ENCODE results near the gene PDE4A.
A peak's percentile ranks its signal among the peaks of the same experiment; 100 is the strongest.
"Not testable (repeated sequence)": the region's sequence is repeated elsewhere in the genome, so short reads cannot be mapped to it uniquely, and the experiment has no call there.

The PDE4A gene

GRCh38 chr19:10420444-10421239 is at the start of gene PDE4A:
Gene PDE4A (plus strand): TSS chr19:10420538. CDS start chr19:10420765, 227 bp downstream.
- DNase-seq (ENCODE audit: low read depth, low spot score): no peak
- H3K27me3 ChIP-seq (ENCODE audit: insufficient read depth, insufficient read length): peaks cover 40% of the 10 kb centered on the region

GRCh38 chr19:10372690-10373089 is 47.6 kb upstream of the PDE4A start:
- no peak overlapping the region for H3K9ac ChIP-seq (ENCODE audit: insufficient read length, low read depth)
- no peaks in the 10 kb centered on the region for H3K27me3 ChIP-seq (ENCODE audit: insufficient read depth, insufficient read length)
- peaks cover 13% of the 10 kb centered on the region; the same call in 1 of the 2 replicates for H3K9me3 ChIP-seq (ENCODE audit: insufficient read depth, low read length)
- H3K4me1 ChIP-seq (ENCODE audit: insufficient read depth, insufficient read length): no peaks in the 10 kb centered on the region
- DNase-seq (ENCODE audit: low read depth, low spot score): no peak
- H3K4me3 ChIP-seq (ENCODE audit: insufficient read length, low read depth): no peak overlapping the region
- TF ChIP-seq SUZ12 (IDR thresholded peaks at IDR 0.05; ENCODE audit: extremely low read depth, insufficient read depth, insufficient read length): no peak
- TF ChIP-seq ZNF274 (IDR thresholded peaks at IDR 0.05; ENCODE audit: low read depth, low read length): no peak
- TF ChIP-seq YY1 (IDR thresholded peaks at IDR 0.05; ENCODE audit: insufficient read depth, insufficient read length): no peak
- H3K36me3 ChIP-seq (ENCODE audit: insufficient read depth, insufficient read length, low read length): peaks cover 40% of the 10 kb centered on the region

More at GRCh38 chr19:10420444-10421239, at the start of gene PDE4A:
- TF ChIP-seq YY1 (IDR thresholded peaks at IDR 0.05; ENCODE audit: insufficient read depth, insufficient read length) (no peak), ZNF274 (IDR thresholded peaks at IDR 0.05; ENCODE audit: low read depth, low read length) (no peak), SUZ12 (IDR thresholded peaks at IDR 0.05; ENCODE audit: extremely low read depth, insufficient read depth, insufficient read length) (no peak)
- peaks cover 29% of the 10 kb centered on the region for H3K4me1 ChIP-seq (ENCODE audit: insufficient read depth, insufficient read length)
- no peaks in the 10 kb centered on the region for H3K9me3 ChIP-seq (ENCODE audit: insufficient read depth, low read length)
- H3K9ac ChIP-seq (ENCODE audit: insufficient read length, low read depth): peak within 1 kb of the TSS; percentile 85
- peak within 1 kb of the TSS; percentile 90 for H3K4me3 ChIP-seq (ENCODE audit: insufficient read length, low read depth)
- no peaks in the 10 kb centered on the region for H3K36me3 ChIP-seq (ENCODE audit: insufficient read depth, insufficient read length, low read length)

GRCh38 chr19:10374931-10375330 is 45.4 kb upstream of the PDE4A start:
- no peak for TF ChIP-seq SUZ12 (IDR thresholded peaks at IDR 0.05; ENCODE audit: extremely low read depth, insufficient read depth, insufficient read length)
- TF ChIP-seq ZNF274 (IDR thresholded peaks at IDR 0.05; ENCODE audit: low read depth, low read length): no peak
- TF ChIP-seq YY1 (IDR thresholded peaks at IDR 0.05; ENCODE audit: insufficient read depth, insufficient read length): no peak
- no peak for DNase-seq (ENCODE audit: low read depth, low spot score)
- Histone ChIP-seq H3K27me3 (ENCODE audit: insufficient read depth, insufficient read length) (no peaks in the 10 kb centered on the region), H3K4me3 (ENCODE audit: insufficient read length, low read depth) (no peak overlapping the region), H3K4me1 (ENCODE audit: insufficient read depth, insufficient read length) (no peaks in the 10 kb centered on the region), H3K36me3 (ENCODE audit: insufficient read depth, insufficient read length, low read length) (peaks cover 30% of the 10 kb centered on the region), H3K9me3 (ENCODE audit: insufficient read depth, low read length) (no peaks in the 10 kb centered on the region), H3K9ac (ENCODE audit: insufficient read length, low read depth) (no peak overlapping the region)

- not testable (repeated sequence) for DNase-seq (ENCODE audit: low read depth, low spot score); H3K27me3 ChIP-seq (ENCODE audit: insufficient read depth, insufficient read length); H3K4me3 ChIP-seq (ENCODE audit: insufficient read length, low read depth); H3K4me1 ChIP-seq (ENCODE audit: insufficient read depth, insufficient read length); H3K9ac ChIP-seq (ENCODE audit: insufficient read length, low read depth); H3K9me3 ChIP-seq (ENCODE audit: insufficient read depth, low read length)
- peaks cover 26% of the 10 kb centered on the region for H3K36me3 ChIP-seq (ENCODE audit: insufficient read depth, insufficient read length, low read length)
Measured at GRCh38 chr19:10377140-10377640, 43.1 kb upstream of the PDE4A start.

- no peaks in the 10 kb centered on the region for H3K9me3 ChIP-seq (ENCODE audit: insufficient read depth, low read length)
- TF ChIP-seq ZNF274 (IDR thresholded peaks at IDR 0.05; ENCODE audit: low read depth, low read length): no peak
- TF ChIP-seq SUZ12 (IDR thresholded peaks at IDR 0.05; ENCODE audit: extremely low read depth, insufficient read depth, insufficient read length): no peak
- H3K4me1 ChIP-seq (ENCODE audit: insufficient read depth, insufficient read length): no peaks in the 10 kb centered on the region
- peaks cover 21% of the 10 kb centered on the region for H3K36me3 ChIP-seq (ENCODE audit: insufficient read depth, insufficient read length, low read length)
- no peak overlapping the region for H3K4me3 ChIP-seq (ENCODE audit: insufficient read length, low read depth)
- DNase-seq (ENCODE audit: low read depth, low spot score): no peak
- no peaks in the 10 kb centered on the region for H3K27me3 ChIP-seq (ENCODE audit: insufficient read depth, insufficient read length)
- no peak overlapping the region for H3K9ac ChIP-seq (ENCODE audit: insufficient read length, low read depth)
Measured at GRCh38 chr19:10378124-10378523, 42.2 kb upstream of the PDE4A start.

- no peak for DNase-seq (ENCODE audit: low read depth, low spot score)
- TF ChIP-seq ZNF274 (IDR thresholded peaks at IDR 0.05; ENCODE audit: low read depth, low read length) (no peak), YY1 (IDR thresholded peaks at IDR 0.05; ENCODE audit: insufficient read depth, insufficient read length) (no peak), SUZ12 (IDR thresholded peaks at IDR 0.05; ENCODE audit: extremely low read depth, insufficient read depth, insufficient read length) (no peak)
- Histone ChIP-seq H3K27me3 (ENCODE audit: insufficient read depth, insufficient read length) (no peaks in the 10 kb centered on the region), H3K36me3 (ENCODE audit: insufficient read depth, insufficient read length, low read length) (peaks cover 17% of the 10 kb centered on the region), H3K9ac (ENCODE audit: insufficient read length, low read depth) (peak overlapping the region; percentile 98), H3K9me3 (ENCODE audit: insufficient read depth, low read length) (no peaks in the 10 kb centered on the region), H3K4me1 (ENCODE audit: insufficient read depth, insufficient read length) (peaks cover 2% of the 10 kb centered on the region), H3K4me3 (ENCODE audit: insufficient read length, low read depth) (peak overlapping the region; percentile 98)
Measured at GRCh38 chr19:10379880-10380312, 40.4 kb upstream of the PDE4A start.

GRCh38 chr19:10380313-10381102 is 39.8 kb upstream of the PDE4A start, which contains the start of gene TYK2:
Gene TYK2 (minus strand): TSS chr19:10380572. CDS start chr19:10378406, 2,166 bp downstream.
- peak within 1 kb of the TSS; percentile 98 for H3K4me3 ChIP-seq (ENCODE audit: insufficient read length, low read depth)
- H3K9ac ChIP-seq (ENCODE audit: insufficient read length, low read depth): peak within 1 kb of the TSS; percentile 98
- H3K36me3 ChIP-seq (ENCODE audit: insufficient read depth, insufficient read length, low read length): peaks cover 15% of the 10 kb centered on the region
- TF ChIP-seq YY1 (IDR thresholded peaks at IDR 0.05; ENCODE audit: insufficient read depth, insufficient read length) (no peak), SUZ12 (IDR thresholded peaks at IDR 0.05; ENCODE audit: extremely low read depth, insufficient read depth, insufficient read length) (no peak), ZNF274 (IDR thresholded peaks at IDR 0.05; ENCODE audit: low read depth, low read length) (no peak)
- peak; percentile 98 for DNase-seq (ENCODE audit: low read depth, low spot score)
- H3K9me3 ChIP-seq (ENCODE audit: insufficient read depth, low read length): no peaks in the 10 kb centered on the region
- peaks cover 4% of the 10 kb centered on the region for H3K4me1 ChIP-seq (ENCODE audit: insufficient read depth, insufficient read length)
- H3K27me3 ChIP-seq (ENCODE audit: insufficient read depth, insufficient read length): no peaks in the 10 kb centered on the region

- not testable (repeated sequence) for H3K4me1 ChIP-seq (ENCODE audit: insufficient read depth, insufficient read length)
Measured at GRCh38 chr19:10383223-10383499, 37.2 kb upstream of the PDE4A start.

More at GRCh38 chr19:10383223-10383499, 37.2 kb upstream of the PDE4A start:
- DNase-seq (ENCODE audit: low read depth, low spot score); H3K27me3 ChIP-seq (ENCODE audit: insufficient read depth, insufficient read length); H3K9me3 ChIP-seq (ENCODE audit: insufficient read depth, low read length); H3K4me3 ChIP-seq (ENCODE audit: insufficient read length, low read depth); H3K36me3 ChIP-seq (ENCODE audit: insufficient read depth, insufficient read length, low read length); H3K9ac ChIP-seq (ENCODE audit: insufficient read length, low read depth): not testable (repeated sequence)

All from NT2/D1 (cell line).